ACHN (cell line): Measurements from ENCODE around the gene RPN2.

Experiments used
- DNase-seq: peaks from one replicate; pipeline ENCODE4 v3.0.0-alpha.2; 2015
- in situ Hi-C: cut with HindIII; loops from 2 replicates; pipeline ENCODE4 v1.10.0; 2017; ENCODE audit warnings: low sequenced_read_pairs, low pct_ligation_motif_present, low pct_unique_long_range_greater_than_20kb

The RPN2 gene

DNA sequence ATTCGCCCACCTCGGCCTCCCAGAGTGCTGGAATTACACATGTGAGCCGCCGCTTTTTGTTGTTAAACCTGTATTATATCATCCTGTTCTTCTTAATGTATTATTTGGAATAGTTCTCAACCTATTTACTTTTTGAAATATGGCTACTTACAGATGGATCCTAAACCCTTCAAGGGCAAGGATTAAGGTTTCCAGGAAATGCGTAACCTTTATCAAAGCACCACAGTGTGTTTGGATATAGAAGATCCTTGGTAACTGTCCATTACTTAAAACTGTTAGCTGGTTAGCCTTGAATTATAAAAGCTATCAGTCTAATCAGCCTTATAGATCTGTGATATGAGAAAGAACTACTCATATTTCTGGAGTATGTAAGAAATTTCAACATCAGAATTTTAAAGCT lies 12.3 kb upstream of the RPN2 start:
- no peak for DNase-seq
- in situ Hi-C loops: no loop called here

DNA sequence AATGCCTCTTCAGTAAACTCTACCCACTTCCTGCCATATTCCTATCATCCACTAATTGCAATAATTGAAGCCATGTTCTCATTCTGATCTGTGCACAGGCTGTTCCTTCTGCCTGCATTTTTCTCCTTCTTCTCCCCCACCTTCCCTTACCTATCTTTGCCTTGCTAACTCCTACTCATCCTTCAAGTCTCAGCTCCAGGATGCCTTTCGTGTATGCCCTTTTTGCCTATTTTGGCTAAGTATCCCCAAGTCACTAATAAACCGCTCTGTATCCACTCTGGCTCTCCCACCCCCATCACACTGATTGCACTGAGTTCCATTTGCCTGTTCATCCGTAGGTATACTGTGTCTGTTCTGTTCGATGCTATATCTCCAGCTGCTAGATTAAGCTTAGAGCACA lies 6.3 kb upstream of the RPN2 start:
- DNase-seq: no peak
- in situ Hi-C loops: no loop called here

- in situ Hi-C loops: no loop called here
- DNase-seq: peak; percentile 51
Measured at GRCh38 chr20:37179683-37180524, 774 bp downstream of the RPN2 start.

GRCh38 chr20:37185686-37186085 lies 6.6 kb downstream of the RPN2 start:
- DNase-seq: no peak
- in situ Hi-C loops: no loop called here

GRCh38 chr20:37188787-37189186 lies 9.7 kb downstream of the RPN2 start:
- DNase-seq: no peak
- in situ Hi-C loops: no loop called here

- in situ Hi-C loops: no loop called here
- DNase-seq: no peak
Measured at GRCh38 chr20:37189416-37190016, 10.4 kb downstream of the RPN2 start.

DNA sequence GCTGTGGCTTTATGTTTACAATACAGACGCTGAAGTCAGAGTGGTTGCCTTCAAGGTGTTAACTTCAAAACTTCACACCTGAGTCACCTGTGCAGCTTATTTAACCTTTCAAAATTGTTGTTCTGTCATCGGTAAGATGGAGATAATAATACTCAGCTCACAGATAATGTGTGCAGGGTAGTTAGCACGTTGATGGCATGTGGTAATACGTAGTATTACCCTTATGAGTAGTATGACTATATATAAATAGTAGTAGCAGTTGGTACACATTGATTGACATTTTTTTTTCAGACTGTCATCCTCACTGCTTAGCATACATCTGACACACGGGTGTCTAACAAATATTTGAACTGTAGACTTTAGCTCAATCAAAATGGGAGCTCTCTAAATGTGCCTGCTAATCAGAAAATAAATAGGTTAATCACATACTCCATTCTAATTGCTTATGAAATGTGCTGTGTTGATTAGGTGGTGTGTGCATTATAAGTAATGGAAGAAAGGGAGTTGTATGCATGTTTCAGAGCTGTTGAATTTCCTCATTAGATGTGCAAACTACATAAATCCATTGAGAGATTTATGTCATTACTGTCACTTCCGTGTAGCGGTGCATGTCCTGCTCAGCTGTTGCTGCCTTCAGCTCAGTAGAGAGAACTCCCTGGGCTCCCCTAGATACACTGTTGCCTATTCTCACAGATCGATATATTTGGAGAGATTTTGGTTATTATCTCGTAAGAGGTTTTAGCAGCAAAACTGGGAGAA lies 11.4 kb downstream of the RPN2 start:
- no peak for DNase-seq
- in situ Hi-C loops: no loop called here

- DNase-seq: peak; percentile 66
- in situ Hi-C loops: no loop called here
Measured at GRCh38 chr20:37192137-37192854, 13.2 kb downstream of the RPN2 start.

DNA sequence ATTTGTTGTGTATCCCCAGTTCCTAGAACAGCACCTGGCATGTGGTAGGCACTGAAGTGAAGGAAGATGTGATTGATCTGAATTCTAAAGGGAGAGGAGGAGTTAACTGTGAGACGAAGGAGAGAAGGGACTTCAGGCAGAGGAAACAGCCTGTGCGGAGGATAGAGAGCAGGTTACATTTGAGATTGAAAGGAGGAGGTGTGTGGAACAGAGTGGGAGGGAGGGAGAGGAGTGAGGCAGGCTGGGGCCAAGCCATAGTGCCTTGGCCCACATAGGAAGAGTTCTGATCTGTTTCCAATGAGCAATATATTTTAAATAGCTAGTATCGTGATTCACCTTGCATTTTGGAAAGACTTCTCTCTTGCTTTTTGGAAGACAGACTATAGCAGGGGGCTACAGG lies 14.1 kb downstream of the RPN2 start:
- in situ Hi-C loops: no loop called here
- no peak for DNase-seq

GRCh38 chr20:37193821-37194220 lies 14.7 kb downstream of the RPN2 start:
- in situ Hi-C loops: no loop called here
- DNase-seq: no peak

DNA sequence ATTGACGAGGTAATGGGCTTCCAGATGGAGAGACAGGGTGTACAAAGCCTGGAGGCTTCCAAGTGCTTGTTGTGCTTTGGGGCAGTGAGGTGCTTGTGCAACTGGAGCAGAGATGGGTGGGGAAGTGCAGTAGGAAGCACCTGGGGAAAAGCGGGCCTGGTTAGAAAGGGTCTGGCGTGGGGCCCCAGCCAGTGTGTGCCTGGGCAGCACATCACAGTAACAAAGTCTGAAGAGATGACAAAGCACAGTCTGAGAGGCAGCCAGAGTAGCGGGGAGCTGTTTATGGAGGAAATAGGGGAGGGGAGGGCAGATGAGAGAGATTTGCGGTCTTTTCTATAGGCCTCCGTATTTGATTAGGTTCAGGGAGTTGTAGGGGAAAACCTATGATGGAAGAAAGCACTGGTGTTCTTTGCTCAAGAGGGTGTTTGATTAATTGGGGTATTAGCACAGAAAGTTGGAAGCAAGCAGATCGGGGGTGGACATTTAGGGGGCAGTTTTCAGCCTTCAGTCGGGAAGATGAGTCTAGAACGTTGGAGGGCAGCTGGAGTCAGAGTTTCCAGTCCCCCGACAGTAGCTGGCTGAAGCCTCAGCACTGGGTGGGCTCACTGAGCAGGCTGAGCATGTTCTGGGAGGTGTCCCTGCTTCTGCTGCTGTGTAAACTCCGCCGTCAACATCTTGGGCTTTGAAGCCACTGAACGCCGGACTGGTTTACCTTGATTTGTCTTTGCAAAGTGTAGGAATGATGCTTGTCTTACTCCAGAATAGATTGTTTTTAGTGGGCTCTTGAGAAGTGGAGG lies 15.7 kb downstream of the RPN2 start:
- DNase-seq: no peak
- in situ Hi-C loops: no loop called here

DNA sequence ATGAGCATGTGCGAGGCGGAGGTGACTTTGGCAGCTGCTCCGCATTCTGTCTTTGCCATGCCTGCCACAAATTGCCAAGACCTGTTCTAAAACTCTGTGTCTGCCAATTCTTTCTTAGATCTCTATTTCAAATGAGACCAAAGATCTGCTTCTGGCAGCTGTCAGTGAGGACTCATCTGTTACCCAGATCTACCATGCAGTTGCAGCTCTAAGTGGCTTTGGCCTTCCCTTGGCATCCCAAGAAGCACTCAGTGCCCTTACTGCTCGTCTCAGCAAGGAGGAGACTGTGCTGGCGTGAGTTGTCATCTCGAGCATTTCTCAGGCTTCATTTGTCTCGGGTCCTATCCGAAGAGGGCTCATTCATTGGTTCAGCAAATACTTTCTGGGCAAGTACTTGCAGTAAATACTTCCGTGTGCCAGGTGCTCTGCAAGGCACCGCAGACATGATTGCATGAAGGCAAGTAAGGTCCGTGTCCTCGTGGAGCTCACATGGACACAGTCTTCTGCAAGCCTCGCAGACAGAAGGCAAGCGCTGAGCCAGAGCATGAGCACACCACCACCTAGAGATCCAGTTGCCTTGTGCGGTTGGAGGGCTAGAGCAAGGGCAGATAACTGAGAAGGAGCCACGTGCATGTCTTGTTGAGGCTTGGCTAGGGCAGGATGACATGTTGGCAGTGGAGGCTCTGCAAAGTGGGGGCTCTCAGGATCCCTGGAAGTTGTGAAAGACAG lies 20.0 kb downstream of the RPN2 start:
- in situ Hi-C loops: no loop called here
- no peak for DNase-seq

- in situ Hi-C loops: no loop called here
- DNase-seq: no peak
Measured at GRCh38 chr20:37200376-37200775, 21.2 kb downstream of the RPN2 start.

DNA sequence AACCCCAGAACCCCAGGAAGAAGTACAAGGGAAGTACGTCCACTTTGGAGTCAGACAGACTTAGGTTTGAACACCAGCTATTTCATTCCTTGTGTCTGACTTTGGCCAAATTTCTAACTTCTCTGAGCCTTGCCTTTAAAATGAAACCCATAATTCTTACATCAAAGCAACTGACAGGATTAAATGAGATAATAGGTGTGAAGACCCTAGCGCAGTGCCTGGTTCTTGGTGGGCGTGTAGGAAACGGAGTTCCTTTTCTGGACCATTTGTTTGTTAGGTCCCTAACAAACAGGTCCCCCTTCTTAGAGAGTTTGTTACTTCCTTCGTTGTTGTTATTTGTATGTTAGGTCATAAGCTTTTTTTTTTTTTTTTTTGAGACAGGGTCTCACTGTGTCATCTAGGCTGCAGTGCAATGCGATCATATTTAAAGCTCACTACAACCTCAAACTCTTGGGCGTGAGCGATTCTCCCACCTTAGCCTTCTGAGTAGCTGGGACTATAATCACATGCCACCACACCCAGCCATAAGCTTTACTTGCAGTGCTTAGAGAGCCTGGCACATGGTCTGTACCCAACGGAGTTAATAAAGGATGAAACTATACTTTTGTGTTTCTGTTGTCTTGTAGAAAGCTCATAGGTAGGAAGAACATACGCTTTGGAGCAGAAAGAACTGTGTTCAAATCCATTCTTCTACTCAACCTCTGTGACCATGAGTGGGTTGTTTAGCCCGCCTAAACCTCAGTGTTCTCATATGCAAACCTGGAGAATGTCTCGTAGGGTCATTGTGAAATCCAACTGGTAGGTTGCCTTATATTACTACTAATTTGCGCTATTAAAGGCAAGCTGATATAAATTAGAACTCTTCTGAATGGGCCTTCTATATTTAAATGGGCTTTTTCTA lies 22.0 kb downstream of the RPN2 start:
- no peak for DNase-seq
- in situ Hi-C loops: no loop called here

GRCh38 chr20:37201827-37202162 lies 22.7 kb downstream of the RPN2 start:
- no peak for DNase-seq
- in situ Hi-C loops: no loop called here

- DNase-seq: peak; percentile 94
- in situ Hi-C loops: no loop called here
Measured at GRCh38 chr20:37202267-37202943, 23.3 kb downstream of the RPN2 start.
